HepG2 (cell line): ENCODE measurements around the gene PLRG1. TPM values are rescaled to one million over a fixed set of nuclear protein-coding genes. Genes with fewer than 3 reads are reported as not detected.
A peak's percentile ranks its signal among the peaks of the same experiment; 100 is the strongest.

Experiments
- ARID5B ChIP-seq: IDR thresholded peaks from 2 replicates; pipeline ENCODE4 v1.4.0; 2020; ENCODE audit warnings: mild to moderate bottlenecking, missing genetic modification reagents
- CEBPB ChIP-seq: IDR thresholded peaks from 2 replicates; pipeline ENCODE4 v1.6.1; 2011; ENCODE audit warnings: low read depth, low read length, improper control_type of control experiment, borderline replicate concordance
- MAF1 ChIP-seq: sonication (generic); formaldehyde crosslinking; IDR thresholded peaks from 2 replicates; pipeline ENCODE4 v1.5.0; 2020; ENCODE audit warnings: missing genetic modification reagents, borderline replicate concordance
- POLR2A ChIP-seq, 2 experiments: IDR thresholded peaks; 2 replicates each; pipeline ENCODE4 v1.6.1; 2011; ENCODE audit warnings: low read depth in 2 of 2, low read length in 2 of 2, mild to moderate bottlenecking in 1 of 2, moderate library complexity in 1 of 2; ENCODE audit not compliant: insufficient read depth in 1 of 2
- RXRA ChIP-seq: sonication (generic); formaldehyde crosslinking; IDR thresholded peaks from 2 replicates; pipeline ENCODE4 v1.5.1; 2020; ENCODE audit warnings: missing genetic modification reagents
- SALL1 ChIP-seq: sonication (generic); formaldehyde crosslinking; IDR thresholded peaks from 2 replicates; pipeline ENCODE4 v1.8.0; 2022; ENCODE audit warnings: mild to moderate bottlenecking, missing genetic modification reagents
- SNAPC2 ChIP-seq: sonication (generic); formaldehyde crosslinking; IDR thresholded peaks from 2 replicates; pipeline ENCODE4 v1.8.1; 2022; ENCODE audit warnings: mild to moderate bottlenecking, missing genetic modification reagents
- ZBTB26 ChIP-seq: IDR thresholded peaks from 2 replicates; pipeline ENCODE4 v1.6.1; 2016; ENCODE audit warnings: missing compliant biosample characterization, missing genetic modification reagents, borderline replicate concordance
- ZFP36L1 ChIP-seq: sonication (generic); formaldehyde crosslinking; IDR thresholded peaks from 2 replicates; pipeline ENCODE4 v1.8.0; 2022; ENCODE audit warnings: mild to moderate bottlenecking, missing genetic modification reagents, moderate library complexity
- ZNF205 ChIP-seq: IDR thresholded peaks from 2 replicates; pipeline ENCODE4 v1.6.1; 2018; ENCODE audit warnings: missing biosample characterization, missing genetic modification reagents
- ZNF430 ChIP-seq: sonication (generic); formaldehyde crosslinking; IDR thresholded peaks from 2 replicates; pipeline ENCODE4 v1.9.0; 2021; ENCODE audit warnings: mild to moderate bottlenecking, missing genetic modification reagents
- ZNF660 ChIP-seq: sonication (generic); formaldehyde crosslinking; IDR thresholded peaks from 2 replicates; pipeline ENCODE4 v1.5.1; 2020; ENCODE audit warnings: mild to moderate bottlenecking, low read depth, missing genetic modification reagents, borderline replicate concordance
- ZNF792 ChIP-seq: IDR thresholded peaks from 2 replicates; pipeline ENCODE4 v1.6.1; 2016
- ZNF800 ChIP-seq: sonication (generic); formaldehyde crosslinking; IDR thresholded peaks from 2 replicates; pipeline ENCODE4 v1.4.0; 2020; ENCODE audit warnings: missing genetic modification reagents
- ZSCAN21 ChIP-seq: sonication (generic); formaldehyde crosslinking; IDR thresholded peaks from 2 replicates; pipeline ENCODE4 v1.8.0; 2022; ENCODE audit warnings: mild to moderate bottlenecking, missing genetic modification reagents, moderate library complexity, borderline replicate concordance
- polyA plus RNA-seq, 8 experiments: library from polyadenylated mRNA; depleted of rRNA in 3 of 8; stranded (reverse) in 7 of 8; unstranded in 1 of 8; fragments of >200 nt; fragmentation: Illumina TruSeq in 4 of 8; extraction: Trizol in 4 of 8; gene quantifications; 2 replicates each; pipeline versions ENCODE4 v1.2.1 to v1.2.3, GENCODE V29; 2011 to 2016; ENCODE audit warnings: low read depth in 4 of 8, missing spikeins in 1 of 8, mixed read lengths in 1 of 8; ENCODE audit not compliant: insufficient read depth in 1 of 8
- total RNA-seq, 5 experiments: library from RNA; depleted of rRNA; stranded (reverse); fragments of >200 nt; fragmentation: Illumina TruSeq; extraction: Trizol; gene quantifications; 2 replicates each; pipeline ENCODE4 v1.2.3, GENCODE V29; 2016; ENCODE audit warnings: low read depth in 1 of 5
- TF ChIP-seq, protein P1 (sequence below): sonication (generic); formaldehyde crosslinking; IDR thresholded peaks from 2 replicates; pipeline ENCODE4 v1.8.1; 2023; ENCODE audit warnings: mild to moderate bottlenecking, missing genetic modification reagents
- TF ChIP-seq, protein P2 (sequence below): sonication (generic); formaldehyde crosslinking; IDR thresholded peaks from 2 replicates; pipeline ENCODE4 v1.8.0; 2022; ENCODE audit warnings: mild to moderate bottlenecking, missing genetic modification reagents, moderate library complexity
- TF ChIP-seq, protein P3 (sequence below): sonication (generic); formaldehyde crosslinking; IDR thresholded peaks from 2 replicates; pipeline ENCODE4 v1.8.1; 2023; ENCODE audit warnings: missing genetic modification reagents, inconsistent platforms, borderline replicate concordance
- TF ChIP-seq, protein P4 (sequence below): sonication (generic); formaldehyde crosslinking; IDR thresholded peaks from 2 replicates; pipeline ENCODE4 v1.4.0; 2020; ENCODE audit warnings: missing genetic modification reagents, mild to moderate bottlenecking, borderline replicate concordance

PLRG1 gene
- total and polyA plus RNA-seq, 2 of the 13 experiments (the other 11 are each of a cell fraction or from before 2014, with no cell fraction given): 77.3 to 110 TPM

GRCh38 chr4:154584259-154584658, 34.1 kb upstream of the PLRG1 start (continued):
- 0 out of 2 replicates have a peak, but pooled peaks have one; percentile 15 for TF ChIP-seq ARID5B (CRISPR knock-in tag)
- TF ChIP-seq ZSCAN21 (CRISPR knock-in tag): 0 out of 2 replicates have a peak, but pooled peaks have one; percentile 32
- no peak for TF ChIP-seq ZNF792
- no peak for TF ChIP-seq ZBTB26 (CRISPR knock-in tag)
- TF ChIP-seq ZNF205 (CRISPR knock-in tag): no peak
- TF ChIP-seq, protein P1, sequence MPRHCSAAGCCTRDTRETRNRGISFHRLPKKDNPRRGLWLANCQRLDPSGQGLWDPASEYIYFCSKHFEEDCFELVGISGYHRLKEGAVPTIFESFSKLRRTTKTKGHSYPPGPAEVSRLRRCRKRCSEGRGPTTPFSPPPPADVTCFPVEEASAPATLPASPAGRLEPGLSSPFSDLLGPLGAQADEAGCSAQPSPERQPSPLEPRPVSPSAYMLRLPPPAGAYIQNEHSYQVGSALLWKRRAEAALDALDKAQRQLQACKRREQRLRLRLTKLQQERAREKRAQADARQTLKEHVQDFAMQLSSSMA (CRISPR knock-in tag): no peak
- TF ChIP-seq POLR2A (IDR thresholded peaks at IDR 0.05; ENCODE audit: insufficient read depth in 1 of 2, low read depth in 2 of 2, low read length in 2 of 2): peak; percentile 37 to 72; a peak in 2 of 4 replicates
- 0 out of 2 replicates have a peak, but pooled peaks have one; percentile 38 for TF ChIP-seq SNAPC2
- TF ChIP-seq, protein P2, sequence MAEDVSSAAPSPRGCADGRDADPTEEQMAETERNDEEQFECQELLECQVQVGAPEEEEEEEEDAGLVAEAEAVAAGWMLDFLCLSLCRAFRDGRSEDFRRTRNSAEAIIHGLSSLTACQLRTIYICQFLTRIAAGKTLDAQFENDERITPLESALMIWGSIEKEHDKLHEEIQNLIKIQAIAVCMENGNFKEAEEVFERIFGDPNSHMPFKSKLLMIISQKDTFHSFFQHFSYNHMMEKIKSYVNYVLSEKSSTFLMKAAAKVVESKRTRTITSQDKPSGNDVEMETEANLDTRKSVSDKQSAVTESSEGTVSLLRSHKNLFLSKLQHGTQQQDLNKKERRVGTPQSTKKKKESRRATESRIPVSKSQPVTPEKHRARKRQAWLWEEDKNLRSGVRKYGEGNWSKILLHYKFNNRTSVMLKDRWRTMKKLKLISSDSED: no peak
- TF ChIP-seq, protein P3, sequence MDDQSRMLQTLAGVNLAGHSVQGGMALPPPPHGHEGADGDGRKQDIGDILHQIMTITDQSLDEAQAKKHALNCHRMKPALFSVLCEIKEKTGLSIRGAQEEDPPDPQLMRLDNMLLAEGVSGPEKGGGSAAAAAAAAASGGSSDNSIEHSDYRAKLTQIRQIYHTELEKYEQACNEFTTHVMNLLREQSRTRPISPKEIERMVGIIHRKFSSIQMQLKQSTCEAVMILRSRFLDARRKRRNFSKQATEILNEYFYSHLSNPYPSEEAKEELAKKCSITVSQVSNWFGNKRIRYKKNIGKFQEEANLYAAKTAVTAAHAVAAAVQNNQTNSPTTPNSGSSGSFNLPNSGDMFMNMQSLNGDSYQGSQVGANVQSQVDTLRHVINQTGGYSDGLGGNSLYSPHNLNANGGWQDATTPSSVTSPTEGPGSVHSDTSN (CRISPR knock-in tag): no peak
- no peak for TF ChIP-seq CEBPB
- TF ChIP-seq MAF1 (CRISPR knock-in tag): no peak
- TF ChIP-seq, protein P4, sequence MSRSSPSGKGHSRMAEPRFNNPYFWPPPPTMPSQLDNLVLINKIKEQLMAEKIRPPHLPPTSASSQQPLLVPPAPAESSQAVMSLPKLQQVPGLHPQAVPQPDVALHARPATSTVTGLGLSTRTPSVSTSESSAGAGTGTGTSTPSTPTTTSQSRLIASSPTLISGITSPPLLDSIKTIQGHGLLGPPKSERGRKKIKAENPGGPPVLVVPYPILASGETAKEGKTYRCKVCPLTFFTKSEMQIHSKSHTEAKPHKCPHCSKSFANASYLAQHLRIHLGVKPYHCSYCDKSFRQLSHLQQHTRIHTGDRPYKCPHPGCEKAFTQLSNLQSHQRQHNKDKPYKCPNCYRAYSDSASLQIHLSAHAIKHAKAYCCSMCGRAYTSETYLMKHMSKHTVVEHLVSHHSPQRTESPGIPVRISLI (CRISPR knock-in tag): peak; percentile 17; the same call in 1 of the 2 replicates
- TF ChIP-seq ZNF430 (CRISPR knock-in tag): no peak
- peak; percentile 75 for TF ChIP-seq SALL1 (CRISPR knock-in tag)
- TF ChIP-seq ZFP36L1 (CRISPR knock-in tag): no peak
- no peak for TF ChIP-seq ZNF800
- no peak for TF ChIP-seq RXRA (CRISPR knock-in tag)
- no peak for TF ChIP-seq ZNF660 (CRISPR knock-in tag)
